GM12878 (cell line): Measurements from ENCODE around the gene GNA15. TPM values are rescaled to one million over a fixed set of nuclear protein-coding genes. Genes with fewer than 3 reads are reported as not detected.

Source experiments
- ATAC-seq: fragments of 200-7000 bp; cut with Tn5 transposase; 3 replicates; pipeline ENCODE4 v1.9.1; 2020; ENCODE audit warnings: mild to moderate bottlenecking, moderate library complexity
- BruUV-seq: library from RNA; stranded (reverse); fragments of 400-500 nt; replicated peaks from 2 replicates; lab custom pipeline; 2021; lab: Mats Ljungman, UMichigan
- CTCF ChIA-PET: fragments of 300-600 bp; sonication (Branson Sonifier 250); formaldehyde crosslinking; extraction: SDS; loops from one replicate; lab custom pipeline; 2021; ENCODE audit warnings: inconsistent platforms; lab: Yijun Ruan, JAX
- POLR2A ChIA-PET: fragments of 350-600 bp; formaldehyde crosslinking; extraction: SDS; loops from one replicate; lab custom pipeline; 2021; ENCODE audit warnings: inconsistent platforms; lab: Charles Lee
- RAD21 ChIA-PET: fragments of 300-600 bp; sonication (Branson Sonifier 250); formaldehyde crosslinking; loops from one replicate; lab custom pipeline; 2023; ENCODE audit warnings: antibody characterized with exemption; ENCODE audit not compliant: unreplicated experiment; lab: Charles Lee
- SMC1A ChIA-PET: fragments of 300-600 bp; sonication (Branson Sonifier 250); formaldehyde crosslinking; loops from one replicate; lab custom pipeline; 2023; ENCODE audit not compliant: unreplicated experiment, uncharacterized antibody; lab: Charles Lee
- DNase-seq: peaks from one replicate; pipeline ENCODE4 v3.0.0-alpha.2; 2011; ENCODE audit warnings: low read depth, low spot score
- FAIRE-seq: peaks from 3 replicates; lab custom pipeline; 2011; peaks lifted over from hg19 to GRCh38; lab: Jason Lieb, UNC
- H2AFZ ChIP-seq: 2 replicates; pipeline ENCODE4 v1.6.0; 2011; ENCODE audit warnings: low read depth, low read length, control low read depth; ENCODE audit not compliant: control insufficient read depth
- H3K27ac ChIP-seq: 2 replicates; pipeline ENCODE4 v1.5.1; 2011; ENCODE audit warnings: control low read depth; ENCODE audit not compliant: control insufficient read depth, insufficient read depth
- H3K27me3 ChIP-seq, 2 experiments: replicated peaks in 1 of 2; 2 replicates each; pipeline versions ENCODE4 v1.6.0 to v1.6.1; 2011; ENCODE audit warnings: low read length in 1 of 2; ENCODE audit not compliant: control insufficient read depth in 2 of 2, insufficient read depth in 2 of 2
- H3K36me3 ChIP-seq, 2 experiments: 2 replicates each; pipeline ENCODE4 v1.5.1; 2011; ENCODE audit warnings: low read length in 1 of 2; ENCODE audit not compliant: control insufficient read depth in 2 of 2, insufficient read depth in 2 of 2
- H3K4me1 ChIP-seq: 2 replicates; pipeline ENCODE4 v1.6.1; 2011; ENCODE audit warnings: mild to moderate bottlenecking, low read length, moderate library complexity, mixed read lengths; ENCODE audit not compliant: control insufficient read depth, insufficient read depth
- H3K4me2 ChIP-seq: 2 replicates; pipeline ENCODE4 v1.6.0; 2011; ENCODE audit warnings: control low read depth; ENCODE audit not compliant: control insufficient read depth, insufficient read depth
- H3K4me3 ChIP-seq: fragments of 200-600 bp; sonication (generic); 2 replicates; pipeline ENCODE4 v1.5.1; 2016
- H3K79me2 ChIP-seq: 2 replicates; pipeline ENCODE4 v1.6.0; 2011; ENCODE audit warnings: low read length; ENCODE audit not compliant: control insufficient read depth, insufficient read depth
- H3K9ac ChIP-seq: 2 replicates; pipeline ENCODE4 v1.8.0; 2011; ENCODE audit warnings: low read length, control low read depth, mixed read lengths; ENCODE audit not compliant: control insufficient read depth, insufficient read depth
- H3K9me3 ChIP-seq: replicated peaks from 3 replicates; pipeline ENCODE4 v1.5.1; 2011; ENCODE audit warnings: mild to moderate bottlenecking, low read length; ENCODE audit not compliant: control insufficient read depth, insufficient read depth
- H4K20me1 ChIP-seq: 2 replicates; pipeline ENCODE4 v1.6.0; 2011; ENCODE audit not compliant: control insufficient read depth, insufficient read depth
- ATF3 ChIP-seq: IDR thresholded peaks from 2 replicates; pipeline ENCODE4 v1.6.1; 2011; ENCODE audit warnings: low read depth, mild to moderate bottlenecking, low read length, moderate library complexity, borderline replicate concordance; ENCODE audit errors: extremely low read depth
- BCL3 ChIP-seq: IDR thresholded peaks from 2 replicates; pipeline ENCODE4 v1.6.1; 2011; ENCODE audit warnings: borderline replicate concordance, low read depth, mild to moderate bottlenecking, moderate library complexity, low read length; ENCODE audit not compliant: insufficient read depth, poor library complexity, severe bottlenecking
- BRCA1 ChIP-seq: IDR thresholded peaks from 2 replicates; pipeline ENCODE4 v1.6.1; 2011; ENCODE audit warnings: low read depth, low read length, improper control_type of control experiment
- CREM ChIP-seq: IDR thresholded peaks from 2 replicates; pipeline ENCODE4 v1.6.1; 2014; ENCODE audit warnings: antibody characterized with exemption, low read depth
- FOXM1 ChIP-seq: IDR thresholded peaks from 2 replicates; pipeline ENCODE4 v1.6.1; 2012; ENCODE audit warnings: low read depth, mild to moderate bottlenecking, inconsistent platforms, low read length, moderate library complexity
- GATAD2B ChIP-seq: fragments of 450-650 bp; conservative IDR thresholded peaks from 2 replicates; pipeline ENCODE4 v1.6.1; 2017; ENCODE audit warnings: low read depth, mild to moderate bottlenecking, moderate library complexity
- IKZF1 ChIP-seq: fragments of 450-650 bp; conservative IDR thresholded peaks from 2 replicates; pipeline ENCODE4 v1.6.1; 2017; ENCODE audit warnings: antibody characterized with exemption, mild to moderate bottlenecking
- IKZF2 ChIP-seq, 2 experiments: fragments of 450-650 bp; IDR thresholded peaks; 2 replicates each; pipeline ENCODE4 v1.6.1; 2017; ENCODE audit warnings: mild to moderate bottlenecking in 2 of 2, moderate library complexity in 2 of 2
- IRF4 ChIP-seq: IDR thresholded peaks from 2 replicates; pipeline ENCODE4 v1.6.1; 2011; ENCODE audit warnings: low read depth, low read length
- JUNB ChIP-seq: IDR thresholded peaks from 2 replicates; pipeline ENCODE4 v1.6.1; 2016; ENCODE audit warnings: antibody characterized with exemption, mild to moderate bottlenecking
- LARP7 ChIP-seq: fragments of 450-650 bp; IDR thresholded peaks from 2 replicates; pipeline ENCODE4 v1.6.1; 2017; ENCODE audit warnings: mild to moderate bottlenecking
- MEF2B ChIP-seq: fragments of 450-650 bp; IDR thresholded peaks from 2 replicates; pipeline ENCODE4 v1.6.1; 2018; ENCODE audit warnings: mild to moderate bottlenecking, moderate library complexity; ENCODE audit not compliant: partially characterized antibody, poor library complexity, severe bottlenecking
- MTA2 ChIP-seq: fragments of 450-650 bp; IDR thresholded peaks from 2 replicates; pipeline ENCODE4 v1.6.1; 2016; ENCODE audit warnings: low read depth, mild to moderate bottlenecking, moderate library complexity
- MXI1 ChIP-seq: fragments of 150-350 bp; IDR thresholded peaks from 2 replicates; pipeline ENCODE4 v1.6.1; 2011; ENCODE audit warnings: low read depth, mild to moderate bottlenecking, inconsistent platforms, low read length, improper control_type of control experiment
- POLR2A ChIP-seq: IDR thresholded peaks from 2 replicates; pipeline ENCODE4 v1.6.1; 2011; ENCODE audit warnings: low read depth, mild to moderate bottlenecking, low read length
- SKIL ChIP-seq: fragments of 450-650 bp; IDR thresholded peaks from 2 replicates; pipeline ENCODE4 v1.6.1; 2017; ENCODE audit warnings: mild to moderate bottlenecking, low read depth, inconsistent platforms; ENCODE audit not compliant: poor library complexity, severe bottlenecking
- SREBF2 ChIP-seq: IDR thresholded peaks from 2 replicates; pipeline ENCODE4 v1.6.1; 2012; ENCODE audit warnings: mild to moderate bottlenecking, low read length
- WGBS: methylation state at CpG from one replicate; pipeline ENCODE4 v1.1.6; 2016; ENCODE audit warnings: low lambda C conversion rate; ENCODE audit not compliant: insufficient replicate concordance, insufficient coverage; ENCODE audit errors: missing lambda C conversion rate; 5-methylcytosine and 5-hydroxymethylcytosine counted together
- in situ Hi-C: fragments of 300-500 bp; cut with MboI; formaldehyde crosslinking; loops from 9 replicates; pipeline ENCODE4 v1.14.3; 2018; ENCODE audit warnings: mixed read lengths
- intact Hi-C: fragments of 100-400 bp; cut with micrococcal nuclease; formaldehyde crosslinking; loops from one replicate; pipeline ENCODE4 v1.14.2; 2022; ENCODE audit not compliant: unreplicated experiment
- polyA plus RNA-seq, 11 experiments: library from polyadenylated mRNA; depleted of rRNA in 4 of 11; unstranded in 6 of 11; stranded (reverse) in 5 of 11; fragments of >200 nt; fragmentation: Nextera tagmentation in 4 of 11; fragmentation: Illumina TruSeq in 1 of 11; extraction: Ambion mirVana in 4 of 11; extraction: Trizol in 1 of 11; gene quantifications; 1 replicate in 1 of 11; 2 replicates in 10 of 11; pipeline versions ENCODE4 v1.2.1 to v1.2.3, GENCODE V29; 2011 to 2016; ENCODE audit warnings: inconsistent platforms in 2 of 11, missing spikeins in 2 of 11, low read depth in 1 of 11
- total RNA-seq, 4 experiments: library from RNA; depleted of rRNA in 3 of 4; stranded (reverse); fragments of >200 nt in 3 of 4; fragmentation: Illumina TruSeq in 1 of 4; extraction: Trizol in 1 of 4; gene quantifications; 2 replicates each; pipeline versions ENCODE4 v1.2.1 to v1.2.3, GENCODE V29; 2013 to 2021

Gene GNA15
- total and polyA plus RNA-seq, 10 of the 15 experiments (the other 5 are each of a cell fraction or from before 2014, with no cell fraction given) = 0.42 to 18.0 (median 9.4) TPM

GRCh38 chr19:3132971-3133792, 2.7 kb upstream of the GNA15 start:
- ATAC-seq (peak; percentile 90), FAIRE-seq (peak; percentile 87), DNase-seq (peak; percentile 85)
- Histone ChIP-seq H3K27ac (peak overlapping the region; percentile 84), H3K4me3 (no peak overlapping the region; the same call in 1 of the 2 replicates), H3K36me3 (no peaks in the 10 kb centered on the region; a peak in 1 of 4 replicates), H4K20me1 (no peaks in the 10 kb centered on the region), H3K4me1 (peaks cover 17% of the 10 kb centered on the region), H2AFZ (peak overlapping the region; percentile 73), H3K9me3 (no peaks in the 10 kb centered on the region), H3K79me2 (peaks cover 13% of the 10 kb centered on the region), H3K27me3 (no peaks in the 10 kb centered on the region), H3K4me2 (peak overlapping the region; percentile 84), H3K9ac (peak overlapping the region; percentile 63)
- ChIA-PET RAD21 (interaction anchor here (0.6 to 1.6 kb wide), 4 partner anchors 26 to 98 kb away, joined by 3 to 5 read pairs (median 4); no protein-coding TSS in a partner anchor), POLR2A (interaction anchor here (0.6 to 1.4 kb wide), 6 partner anchors 9 to 286 kb away, joined by 3 to 7 read pairs (median 3); partner anchors contain the start of gene S1PR4), SMC1A (interaction anchor here (0.9 to 1.9 kb wide), 6 partner anchors 9 to 182 kb away, joined by 3 to 7 read pairs (median 4); no protein-coding TSS in a partner anchor), CTCF (interaction anchor here (0.9 to 6.7 kb wide), 5 partner anchors 10 to 43 kb away, joined by 3 to 117 read pairs (median 5); no protein-coding TSS in a partner anchor)
- WGBS = 14% methylated on average over 24 of the region's 24 CpGs
- BruUV-seq = TSS peak; percentile 82
- in situ Hi-C loops = no loop called here
- intact Hi-C loops = no loop called here
- peak; percentile 74 for TF ChIP-seq GATAD2B
- TF ChIP-seq MTA2 = peak; percentile 85
- TF ChIP-seq ATF3 = no peak
- TF ChIP-seq IKZF1 = peak; percentile 90
- TF ChIP-seq SKIL = peak; percentile 87
- 0 out of 2 replicates have a peak, but pooled peaks have one; percentile 25 for TF ChIP-seq LARP7
- peak; percentile 72 for TF ChIP-seq BCL3
- peak; percentile 28; the same call in 1 of the 2 replicates for TF ChIP-seq MXI1
- peak; percentile 82; the same call in 1 of the 2 replicates for TF ChIP-seq CREM
- TF ChIP-seq SREBF2 = no peak
- TF ChIP-seq BRCA1 = no peak
- TF ChIP-seq JUNB = peak; percentile 69
- TF ChIP-seq IRF4 = peak; percentile 67; the same call in 1 of the 2 replicates
- peak; percentile 61 for TF ChIP-seq FOXM1
- TF ChIP-seq IKZF2 (IDR thresholded peaks at IDR 0.05) = peak; percentile 87 to 94
- peak; percentile 65 for TF ChIP-seq MEF2B
- TF ChIP-seq POLR2A = peak; percentile 58; the same call in 1 of the 2 replicates
